SKM-1 (cell line): ENCODE measurements around the gene CDHR2.

Experiments
- DNase-seq: peaks from one replicate; lab custom pipeline; 2025; ENCODE audit not compliant: unreplicated experiment; lab: John Stamatoyannopoulos, UW

Gene CDHR2

GRCh38 chr5:176616511-176616910, 67.4 kb downstream of the CDHR2 start:
- no peak for DNase-seq

- no peak for DNase-seq
Measured at GRCh38 chr5:176618783-176619182, 69.6 kb downstream of the CDHR2 start.

GRCh38 chr5:176619203-176619568, 70.0 kb downstream of the CDHR2 start:
- peak; percentile 23 for DNase-seq

- DNase-seq, result no peak
Measured at GRCh38 chr5:176619569-176620332, 70.6 kb downstream of the CDHR2 start.

- no peak for DNase-seq
Measured at GRCh38 chr5:176620333-176620981, 71.3 kb downstream of the CDHR2 start.

GRCh38 chr5:176621661-176622079, 72.5 kb downstream of the CDHR2 start:
- no peak for DNase-seq

- no peak for DNase-seq
Measured at GRCh38 chr5:176624142-176624541, 75.0 kb downstream of the CDHR2 start.

GRCh38 chr5:176624938-176625337, 75.8 kb downstream of the CDHR2 start:
- no peak for DNase-seq

GRCh38 chr5:176625512-176625911, 76.4 kb downstream of the CDHR2 start:
- no peak for DNase-seq

GRCh38 chr5:176625966-176626875, 77.1 kb downstream of the CDHR2 start:
- DNase-seq, result no peak

- no peak for DNase-seq
Measured at GRCh38 chr5:176626876-176627236, 77.7 kb downstream of the CDHR2 start.

- DNase-seq, result no peak
Measured at GRCh38 chr5:176627582-176627981, 78.4 kb downstream of the CDHR2 start.

- DNase-seq, result no peak
Measured at GRCh38 chr5:176628406-176629228, 79.5 kb downstream of the CDHR2 start.

- DNase-seq, result no peak
Measured at GRCh38 chr5:176629317-176629852, 80.2 kb downstream of the CDHR2 start.

- no peak for DNase-seq
Measured at GRCh38 chr5:176629853-176630680, 80.9 kb downstream of the CDHR2 start, which contains the start of the genes EIF4E1B and SNCB. Gene EIF4E1B, plus strand, starts transcription at chr5:176630675. Its CDS starts 12,113 bp downstream, at chr5:176642788. Gene SNCB, minus strand, starts transcription at chr5:176630534. Its CDS starts 880 bp downstream, at chr5:176629654.

- no peak for DNase-seq
Measured at GRCh38 chr5:176630681-176631222, 81.6 kb downstream of the CDHR2 start.

- DNase-seq, result no peak
Measured at GRCh38 chr5:176631383-176632200, 82.5 kb downstream of the CDHR2 start.

GRCh38 chr5:176632745-176633144, 83.6 kb downstream of the CDHR2 start:
- DNase-seq, result no peak
